A549 (cell line): ENCODE data around the gene COL4A6.

Experiments used
- RAD21 ChIP-seq, 2 experiments: fragments of >200 bp in 1 of 2; sonication (Bioruptor Twin) in 1 of 2; formaldehyde crosslinking in 1 of 2; IDR thresholded peaks in 1 of 2; conservative IDR thresholded peaks in 1 of 2; 2 replicates in 1 of 2; 3 replicates in 1 of 2; pipeline ENCODE4 v1.6.1; 2012 to 2018; ENCODE audit warnings: inconsistent platforms in 1 of 2
- TF ChIP-seq, protein P1 (sequence below): fragments of >200 bp; sonication (Bioruptor Twin); formaldehyde crosslinking; IDR thresholded peaks from 3 replicates; pipeline ENCODE4 v1.5.1; 2016
- TF ChIP-seq, protein P2 (sequence below): fragments of 200-600 bp; sonication (generic); IDR thresholded peaks from 2 replicates; pipeline ENCODE4 v1.6.1; 2016; ENCODE audit warnings: antibody characterized with exemption, mild to moderate bottlenecking, moderate library complexity
- TF ChIP-seq, protein P3 (sequence below): IDR thresholded peaks from 2 replicates; pipeline ENCODE4 v1.6.1; 2012; ENCODE audit warnings: low read depth, borderline replicate concordance

GRCh38 chrX:108412783-108413182 is 25.4 kb downstream of the COL4A6 start:
- no peak for TF ChIP-seq RAD21 (conservative IDR thresholded peaks at IDR 0.05 in 1 of 2, IDR thresholded peaks at IDR 0.05 in 1 of 2)
- TF ChIP-seq, protein P1, sequence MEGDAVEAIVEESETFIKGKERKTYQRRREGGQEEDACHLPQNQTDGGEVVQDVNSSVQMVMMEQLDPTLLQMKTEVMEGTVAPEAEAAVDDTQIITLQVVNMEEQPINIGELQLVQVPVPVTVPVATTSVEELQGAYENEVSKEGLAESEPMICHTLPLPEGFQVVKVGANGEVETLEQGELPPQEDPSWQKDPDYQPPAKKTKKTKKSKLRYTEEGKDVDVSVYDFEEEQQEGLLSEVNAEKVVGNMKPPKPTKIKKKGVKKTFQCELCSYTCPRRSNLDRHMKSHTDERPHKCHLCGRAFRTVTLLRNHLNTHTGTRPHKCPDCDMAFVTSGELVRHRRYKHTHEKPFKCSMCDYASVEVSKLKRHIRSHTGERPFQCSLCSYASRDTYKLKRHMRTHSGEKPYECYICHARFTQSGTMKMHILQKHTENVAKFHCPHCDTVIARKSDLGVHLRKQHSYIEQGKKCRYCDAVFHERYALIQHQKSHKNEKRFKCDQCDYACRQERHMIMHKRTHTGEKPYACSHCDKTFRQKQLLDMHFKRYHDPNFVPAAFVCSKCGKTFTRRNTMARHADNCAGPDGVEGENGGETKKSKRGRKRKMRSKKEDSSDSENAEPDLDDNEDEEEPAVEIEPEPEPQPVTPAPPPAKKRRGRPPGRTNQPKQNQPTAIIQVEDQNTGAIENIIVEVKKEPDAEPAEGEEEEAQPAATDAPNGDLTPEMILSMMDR = no peak
- TF ChIP-seq, protein P2, sequence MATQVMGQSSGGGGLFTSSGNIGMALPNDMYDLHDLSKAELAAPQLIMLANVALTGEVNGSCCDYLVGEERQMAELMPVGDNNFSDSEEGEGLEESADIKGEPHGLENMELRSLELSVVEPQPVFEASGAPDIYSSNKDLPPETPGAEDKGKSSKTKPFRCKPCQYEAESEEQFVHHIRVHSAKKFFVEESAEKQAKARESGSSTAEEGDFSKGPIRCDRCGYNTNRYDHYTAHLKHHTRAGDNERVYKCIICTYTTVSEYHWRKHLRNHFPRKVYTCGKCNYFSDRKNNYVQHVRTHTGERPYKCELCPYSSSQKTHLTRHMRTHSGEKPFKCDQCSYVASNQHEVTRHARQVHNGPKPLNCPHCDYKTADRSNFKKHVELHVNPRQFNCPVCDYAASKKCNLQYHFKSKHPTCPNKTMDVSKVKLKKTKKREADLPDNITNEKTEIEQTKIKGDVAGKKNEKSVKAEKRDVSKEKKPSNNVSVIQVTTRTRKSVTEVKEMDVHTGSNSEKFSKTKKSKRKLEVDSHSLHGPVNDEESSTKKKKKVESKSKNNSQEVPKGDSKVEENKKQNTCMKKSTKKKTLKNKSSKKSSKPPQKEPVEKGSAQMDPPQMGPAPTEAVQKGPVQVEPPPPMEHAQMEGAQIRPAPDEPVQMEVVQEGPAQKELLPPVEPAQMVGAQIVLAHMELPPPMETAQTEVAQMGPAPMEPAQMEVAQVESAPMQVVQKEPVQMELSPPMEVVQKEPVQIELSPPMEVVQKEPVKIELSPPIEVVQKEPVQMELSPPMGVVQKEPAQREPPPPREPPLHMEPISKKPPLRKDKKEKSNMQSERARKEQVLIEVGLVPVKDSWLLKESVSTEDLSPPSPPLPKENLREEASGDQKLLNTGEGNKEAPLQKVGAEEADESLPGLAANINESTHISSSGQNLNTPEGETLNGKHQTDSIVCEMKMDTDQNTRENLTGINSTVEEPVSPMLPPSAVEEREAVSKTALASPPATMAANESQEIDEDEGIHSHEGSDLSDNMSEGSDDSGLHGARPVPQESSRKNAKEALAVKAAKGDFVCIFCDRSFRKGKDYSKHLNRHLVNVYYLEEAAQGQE = no peak
- TF ChIP-seq, protein P3, sequence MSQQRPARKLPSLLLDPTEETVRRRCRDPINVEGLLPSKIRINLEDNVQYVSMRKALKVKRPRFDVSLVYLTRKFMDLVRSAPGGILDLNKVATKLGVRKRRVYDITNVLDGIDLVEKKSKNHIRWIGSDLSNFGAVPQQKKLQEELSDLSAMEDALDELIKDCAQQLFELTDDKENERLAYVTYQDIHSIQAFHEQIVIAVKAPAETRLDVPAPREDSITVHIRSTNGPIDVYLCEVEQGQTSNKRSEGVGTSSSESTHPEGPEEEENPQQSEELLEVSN = no peak
